GM19099 (cell line): ENCODE measurements around the gene RERE.

Experiments used
- POLR2A ChIP-seq: IDR thresholded peaks from 3 replicates; pipeline ENCODE4 v1.6.1; 2011; ENCODE audit warnings: low read depth; ENCODE audit not compliant: insufficient read length; ENCODE audit errors: extremely low read depth

RERE gene

DNA sequence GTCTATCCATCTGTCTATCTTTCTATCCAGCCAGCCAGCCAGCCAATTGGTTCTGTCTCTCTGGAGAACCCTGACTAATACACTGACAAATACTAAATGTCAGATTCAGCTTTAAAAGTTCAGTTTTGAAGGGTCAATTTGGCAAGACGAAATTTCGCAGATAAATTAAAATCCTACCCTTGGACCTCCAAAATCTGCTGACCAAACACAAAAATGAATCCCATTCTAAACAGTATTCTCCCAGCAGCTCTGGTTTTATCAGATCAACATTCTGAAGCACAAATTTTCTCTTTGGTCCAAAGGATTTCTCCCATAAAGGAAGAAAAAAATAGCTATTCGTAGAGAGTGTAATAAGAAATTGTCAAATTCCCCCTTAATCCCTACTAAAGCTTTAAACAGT lies 248.6 kb downstream of the RERE start:
- no peak for TF ChIP-seq POLR2A

DNA sequence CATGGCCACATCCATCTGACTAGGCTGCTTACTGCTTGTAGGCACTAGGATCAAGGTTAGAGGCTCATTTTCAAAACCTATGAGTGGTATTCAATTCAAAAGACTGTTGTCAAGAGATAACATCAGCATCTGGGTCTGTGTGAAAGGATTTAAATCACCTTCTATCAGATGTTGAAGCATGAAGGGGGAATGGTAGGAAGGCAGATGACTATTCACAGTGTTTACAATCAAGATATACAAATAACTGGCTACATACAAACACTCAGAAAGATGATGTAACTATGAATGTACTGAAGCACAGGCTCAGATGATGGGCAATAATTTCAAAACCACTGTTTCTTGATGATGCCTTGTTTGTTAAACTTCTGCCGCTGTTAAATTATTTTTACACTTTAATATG lies 250.3 kb downstream of the RERE start:
- TF ChIP-seq POLR2A = no peak

GRCh38 chr1:8565802-8566201 lies 251.6 kb downstream of the RERE start:
- no peak for TF ChIP-seq POLR2A

DNA sequence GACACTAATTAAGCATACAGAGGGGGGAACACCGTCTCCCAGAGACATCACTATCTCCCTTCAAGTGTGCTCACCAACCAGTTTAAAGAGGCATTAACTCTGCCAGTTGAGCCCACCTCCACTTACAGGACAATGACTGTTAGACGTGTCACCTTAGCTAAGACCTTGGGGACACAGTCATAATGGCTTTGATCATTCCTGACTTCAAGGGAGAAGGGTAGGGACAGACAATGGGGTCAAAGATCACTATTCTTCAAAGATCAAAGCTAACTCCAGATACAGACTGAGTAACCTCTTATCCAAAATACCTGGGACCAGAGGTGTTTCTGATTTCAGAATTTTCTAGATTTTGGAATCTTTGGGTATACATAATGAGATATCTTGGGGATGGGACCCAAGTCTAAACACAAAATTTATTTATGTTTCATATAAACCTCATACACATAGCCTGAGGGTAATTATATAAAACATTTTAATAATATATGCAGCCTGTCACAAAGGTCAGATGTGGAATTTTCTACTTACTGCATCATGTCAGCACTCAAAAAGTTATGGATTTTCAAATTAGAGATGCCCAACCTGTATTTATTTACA lies 253.4 kb downstream of the RERE start:
- TF ChIP-seq POLR2A = no peak

DNA sequence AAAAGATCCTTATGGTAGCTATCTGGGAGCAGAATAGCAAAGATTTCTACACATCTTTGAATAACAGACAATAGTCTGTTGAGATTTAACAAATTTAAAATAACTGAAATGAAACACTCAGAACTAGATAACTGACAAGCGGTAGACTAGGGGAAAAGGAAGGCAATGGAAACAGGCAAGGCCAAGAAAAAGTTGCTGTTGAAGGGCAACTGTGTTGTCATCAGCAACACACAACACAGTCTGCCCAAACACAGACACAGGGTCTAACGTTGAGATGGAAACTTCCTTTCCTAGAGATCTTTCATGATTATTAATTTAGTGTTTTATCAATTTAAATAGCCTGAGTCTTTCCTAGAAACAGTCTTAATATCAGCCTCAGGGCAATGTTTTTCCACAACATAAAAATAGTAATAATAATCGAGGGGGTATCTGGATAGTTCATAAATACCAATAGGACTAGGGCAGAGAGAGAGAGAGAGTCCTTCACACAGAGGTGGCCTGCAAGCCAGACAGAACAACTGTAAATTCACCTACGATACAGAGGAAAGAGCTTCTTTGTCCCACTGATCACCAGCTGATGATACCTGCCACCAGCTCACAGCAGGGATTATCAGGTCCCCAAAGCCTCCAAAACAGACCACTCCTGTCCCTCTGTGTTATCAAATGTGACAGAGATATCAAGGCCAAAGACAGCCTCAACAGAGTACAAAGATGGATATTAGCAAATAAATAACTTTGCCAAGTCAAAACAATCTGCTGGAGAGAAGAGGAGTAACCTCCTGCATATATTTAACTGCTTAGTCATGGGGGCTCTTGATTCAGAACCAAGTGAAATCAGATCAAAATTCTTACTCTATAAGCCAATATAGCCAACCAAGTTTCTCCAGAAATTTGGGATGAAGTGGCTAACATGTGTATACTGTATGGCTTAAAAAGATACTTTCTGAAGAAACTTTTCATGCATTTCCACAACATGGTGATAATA lies 254.3 kb downstream of the RERE start:
- TF ChIP-seq POLR2A = no peak

GRCh38 chr1:8562222-8562621 lies 255.2 kb downstream of the RERE start:
- TF ChIP-seq POLR2A = no peak

DNA sequence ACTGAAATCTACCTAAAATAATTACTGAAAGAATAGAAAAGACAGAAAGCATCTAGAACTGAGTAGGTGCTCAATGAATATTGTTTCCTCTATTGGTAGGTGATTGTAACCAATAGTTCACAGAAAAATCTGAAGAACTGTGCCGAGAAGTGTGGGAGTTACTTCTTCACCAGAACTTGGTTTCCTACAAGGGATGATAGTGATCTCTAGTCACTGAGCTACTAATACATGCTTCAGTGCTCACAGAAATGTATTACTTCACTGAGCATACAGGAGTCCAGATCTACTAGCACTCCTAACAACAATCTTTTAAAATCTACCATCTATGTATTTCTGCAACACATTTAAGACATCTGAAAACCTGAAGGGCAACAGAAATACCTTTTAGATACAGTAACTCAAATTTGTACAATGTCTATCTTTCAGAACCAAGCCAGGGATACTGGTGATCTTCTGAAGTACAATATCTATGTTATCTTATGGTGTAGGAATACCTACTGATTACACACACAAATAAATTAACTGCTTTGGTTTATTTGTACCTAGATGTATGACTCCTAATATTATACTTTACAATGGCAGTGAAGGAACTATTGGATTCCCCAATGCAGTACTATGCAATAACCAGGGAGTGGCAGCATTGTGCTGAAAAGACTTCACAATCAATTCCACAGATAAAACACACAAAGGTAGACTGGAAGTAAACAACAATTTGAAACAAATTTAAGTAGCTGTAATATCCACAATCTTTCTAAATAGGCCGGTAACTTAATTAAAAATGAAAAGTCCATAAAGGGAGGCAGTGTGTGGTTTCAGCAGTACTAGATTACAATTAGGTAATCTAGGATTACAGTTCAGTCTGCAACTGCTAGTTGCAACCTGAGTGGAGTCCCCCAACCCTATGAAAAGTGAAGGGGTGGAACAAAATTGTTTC lies 256.6 kb downstream of the RERE start:
- no peak for TF ChIP-seq POLR2A

DNA sequence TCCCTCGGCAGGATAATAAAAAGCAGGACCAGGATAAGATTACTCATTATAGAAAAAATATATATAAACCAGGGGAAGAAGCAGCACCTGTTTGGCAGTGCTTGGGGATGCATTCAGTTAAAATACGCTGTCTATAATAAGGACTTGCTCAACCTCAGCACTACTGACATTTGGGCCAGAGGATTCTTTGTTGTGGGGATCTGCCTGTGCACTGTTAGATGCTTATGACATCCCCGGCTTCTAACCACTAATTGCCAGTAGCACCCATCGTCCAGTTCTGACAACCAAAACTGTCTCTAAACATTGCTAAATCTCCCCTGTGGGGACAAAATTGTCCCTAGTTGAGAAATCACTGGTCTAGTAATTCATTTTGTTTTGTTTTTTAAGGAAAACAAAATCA lies 257.4 kb downstream of the RERE start:
- no peak for TF ChIP-seq POLR2A

GRCh38 chr1:8555582-8555981 lies 261.9 kb downstream of the RERE start:
- no peak for TF ChIP-seq POLR2A

GRCh38 chr1:8554956-8555534 lies 262.4 kb downstream of the RERE start:
- no peak for TF ChIP-seq POLR2A

GRCh38 chr1:8552820-8553397 lies 264.5 kb downstream of the RERE start:
- no peak for TF ChIP-seq POLR2A

DNA sequence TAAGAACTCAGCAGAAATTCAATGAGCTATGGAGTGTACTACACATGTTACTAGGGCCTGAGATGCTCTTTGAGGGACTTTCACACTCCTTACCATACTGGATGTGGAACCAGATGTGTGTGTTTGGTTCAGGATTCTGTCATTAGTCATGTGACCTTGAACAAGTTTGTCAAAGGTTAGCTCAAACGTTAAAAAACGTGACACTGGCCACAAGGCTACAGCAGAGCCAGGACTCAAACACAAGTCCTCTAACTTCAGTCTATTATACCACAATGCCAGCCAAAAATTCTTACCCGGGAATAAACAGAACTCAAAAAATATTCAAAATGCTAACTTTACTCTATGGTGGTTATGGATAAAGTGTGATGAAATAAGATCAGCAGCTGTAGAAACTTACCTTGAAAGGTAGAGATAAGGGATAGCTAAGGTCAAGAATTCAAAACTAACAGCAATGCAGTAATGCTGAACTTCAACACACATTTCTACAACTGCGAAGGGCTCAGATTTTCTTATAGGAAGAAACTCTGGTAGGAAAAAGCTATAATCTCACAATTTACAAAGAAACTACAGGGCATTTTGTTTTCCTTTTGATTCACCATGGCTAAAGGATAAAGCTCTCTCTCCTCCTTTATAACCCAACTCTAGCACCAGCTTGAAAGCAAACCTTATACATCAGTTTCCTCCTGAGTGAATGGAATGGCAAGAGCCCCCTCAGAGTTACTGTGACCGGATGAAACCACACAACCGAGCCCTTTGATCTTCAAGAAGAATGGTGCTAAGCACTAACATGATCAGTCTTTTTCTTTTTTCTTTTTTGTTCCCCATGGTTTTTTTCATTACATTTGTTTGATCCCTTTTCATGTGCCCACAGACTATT lies 265.6 kb downstream of the RERE start:
- no peak for TF ChIP-seq POLR2A

DNA sequence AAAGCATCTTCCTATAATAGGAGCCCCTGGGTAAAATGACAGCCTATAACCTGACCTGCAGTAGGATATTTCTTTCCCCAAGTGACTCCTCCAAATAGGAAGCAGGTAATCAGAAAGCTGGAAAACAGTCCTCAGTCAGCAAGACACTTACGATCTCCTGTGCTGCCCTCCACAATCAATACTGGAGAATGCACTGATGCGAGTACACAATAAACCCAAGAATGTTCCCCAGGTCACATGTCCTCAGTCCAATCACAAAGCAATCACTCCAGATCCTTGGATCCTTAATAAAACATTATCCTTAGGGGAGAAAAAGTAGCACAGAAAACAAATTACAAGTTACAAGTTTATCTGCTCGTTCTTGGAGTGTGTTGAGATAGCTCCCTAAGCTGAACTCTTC lies 266.4 kb downstream of the RERE start:
- no peak for TF ChIP-seq POLR2A

DNA sequence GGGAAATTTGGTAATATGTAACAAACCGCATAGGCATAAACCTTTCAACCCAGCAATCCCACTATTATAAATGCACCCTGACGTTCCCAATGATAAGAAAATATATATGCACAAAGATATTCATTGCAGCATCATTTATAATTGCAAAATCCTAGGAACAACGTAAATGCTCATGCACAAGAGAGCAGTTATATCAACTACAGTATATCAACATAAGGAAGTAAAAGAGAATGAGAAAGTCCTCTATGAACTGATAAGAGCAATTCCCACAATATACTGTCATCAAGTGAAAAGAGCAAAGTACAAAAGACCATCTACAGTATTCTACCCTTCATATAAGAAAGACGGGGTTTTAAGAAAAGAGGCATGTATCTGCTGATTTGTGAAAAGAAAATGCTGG lies 269.6 kb downstream of the RERE start:
- TF ChIP-seq POLR2A = no peak

DNA sequence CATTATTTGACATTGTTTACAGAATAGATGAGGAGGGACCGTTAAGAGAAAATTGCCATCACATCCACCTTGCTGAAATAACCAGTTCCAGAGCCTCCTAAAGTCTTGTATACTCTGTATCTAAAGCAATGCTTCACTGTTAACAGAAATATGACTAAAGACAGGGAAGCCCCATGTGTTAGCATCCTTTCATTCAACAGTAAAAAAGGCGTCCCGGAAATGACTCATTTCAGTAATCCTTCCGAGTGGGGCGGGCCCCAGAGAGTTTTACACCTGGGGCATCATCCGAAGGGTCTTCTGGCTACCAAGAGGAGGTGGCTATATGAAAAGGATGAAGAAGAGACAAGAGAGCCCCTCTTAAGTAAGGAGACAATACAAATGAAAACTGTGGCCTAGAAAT lies 272.4 kb downstream of the RERE start:
- TF ChIP-seq POLR2A = no peak
